DLD1 (cell line): ENCODE data around the gene PPP6R3.
"Not testable (repeated sequence)": the region's sequence is repeated elsewhere in the genome, so short reads cannot be mapped to it uniquely, and the experiment has no call there.

Source experiments
- in situ Hi-C: cut with HindIII; loops from 2 replicates; pipeline ENCODE4 v1.10.0; 2017; ENCODE audit warnings: low sequenced_read_pairs

PPP6R3 gene

DNA sequence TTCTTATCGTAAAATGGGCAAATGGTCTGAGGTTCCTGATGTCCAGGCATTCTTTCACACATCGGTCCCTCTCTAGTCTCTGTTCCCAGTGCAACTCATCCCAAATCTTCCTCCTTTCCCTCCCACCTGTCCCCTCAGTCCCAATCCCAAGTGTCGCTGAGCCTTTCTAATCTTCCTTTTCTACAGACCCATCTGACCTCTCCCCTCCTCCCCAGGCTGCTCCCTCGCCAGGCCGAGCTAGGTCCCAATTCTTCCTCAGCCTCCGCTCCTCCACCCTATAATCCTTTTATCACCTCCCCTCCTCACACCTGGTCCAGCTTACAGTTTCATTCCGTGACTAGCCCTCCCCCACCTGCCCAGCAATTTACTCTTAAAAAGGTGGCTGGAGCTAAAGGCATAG, 174.6 kb downstream of the PPP6R3 start:
- in situ Hi-C loops = not testable (repeated sequence)

DNA sequence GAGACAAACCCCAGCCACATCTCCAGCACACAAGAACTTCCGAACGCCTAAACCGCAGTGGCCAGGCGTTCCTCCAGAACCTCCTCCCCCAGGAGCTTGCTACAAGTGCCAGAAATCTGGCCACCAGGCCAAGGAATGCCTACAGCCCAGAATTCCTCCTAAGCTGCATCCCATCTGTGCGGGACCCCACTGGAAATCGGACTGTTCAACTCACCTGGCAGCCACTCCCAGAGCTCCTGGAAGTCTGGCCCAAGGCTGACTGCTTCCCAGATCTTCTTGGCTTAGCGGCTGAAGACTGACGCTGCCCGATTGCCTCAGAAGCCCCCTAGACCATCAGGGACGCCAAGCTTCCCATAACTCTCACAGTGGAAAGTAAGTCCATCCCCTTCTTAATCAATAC, 175.3 kb downstream of the PPP6R3 start:
- in situ Hi-C loops = not testable (repeated sequence)

DNA sequence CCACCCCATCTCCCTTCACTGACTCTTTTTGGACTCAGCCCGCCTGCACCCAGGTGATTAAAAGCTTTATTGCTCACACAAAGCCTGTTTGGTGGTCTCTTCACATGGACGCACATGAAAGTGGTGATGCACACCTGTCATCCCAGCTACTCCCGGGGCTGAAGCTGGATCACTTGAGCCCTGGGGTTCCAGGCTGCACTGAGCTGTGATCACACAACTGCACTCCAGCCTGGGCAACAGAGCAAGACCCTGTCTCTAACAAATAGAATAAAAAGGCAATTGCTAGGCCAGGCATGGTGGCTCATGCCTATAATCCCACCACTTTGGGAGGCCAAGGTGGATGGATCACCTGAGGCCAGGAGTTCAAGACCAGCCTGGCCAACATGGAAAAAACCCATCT, 178.8 kb downstream of the PPP6R3 start:
- in situ Hi-C loops = not testable (repeated sequence)

DNA sequence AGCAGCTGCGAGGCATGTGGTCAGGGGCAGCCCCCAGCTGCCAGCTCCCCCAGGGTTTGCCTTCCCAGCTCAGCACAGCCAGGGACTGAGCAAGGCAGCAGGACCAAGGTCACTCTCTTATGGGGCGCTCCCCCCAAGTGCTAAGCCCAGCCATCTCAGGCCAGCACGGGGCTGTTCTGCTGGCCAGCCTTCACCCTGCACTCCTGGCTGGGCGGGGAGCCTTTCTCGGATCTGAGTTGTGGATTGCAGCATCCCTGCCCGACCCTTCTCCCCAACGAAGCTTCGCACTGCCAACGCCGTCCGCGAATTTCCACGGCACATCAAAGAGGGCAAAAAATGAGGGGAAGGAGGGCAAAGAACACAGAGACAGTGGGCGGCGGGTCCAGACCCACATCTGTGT, 181.3 kb downstream of the PPP6R3 start:
- in situ Hi-C loops = no loop called here

DNA sequence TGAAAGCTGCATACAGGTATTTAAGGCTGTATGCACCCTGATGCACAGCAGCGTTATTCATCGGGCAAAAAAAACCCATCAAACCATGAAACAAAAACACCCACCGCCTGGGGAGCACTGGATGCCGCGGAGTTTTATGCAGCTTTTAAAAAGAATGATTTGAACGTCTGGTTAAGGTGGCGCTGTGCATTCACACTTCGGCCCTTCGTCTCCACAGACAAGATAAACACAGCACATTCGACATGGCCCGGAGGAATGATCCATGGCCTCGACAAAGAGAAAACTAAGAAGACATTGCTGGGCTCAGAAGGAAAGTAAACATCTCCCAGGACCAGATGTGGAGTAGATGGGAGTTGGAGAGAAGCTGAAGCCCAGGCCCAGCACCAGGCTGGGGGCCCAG, 183.0 kb downstream of the PPP6R3 start:
- in situ Hi-C loops = no loop called here

DNA sequence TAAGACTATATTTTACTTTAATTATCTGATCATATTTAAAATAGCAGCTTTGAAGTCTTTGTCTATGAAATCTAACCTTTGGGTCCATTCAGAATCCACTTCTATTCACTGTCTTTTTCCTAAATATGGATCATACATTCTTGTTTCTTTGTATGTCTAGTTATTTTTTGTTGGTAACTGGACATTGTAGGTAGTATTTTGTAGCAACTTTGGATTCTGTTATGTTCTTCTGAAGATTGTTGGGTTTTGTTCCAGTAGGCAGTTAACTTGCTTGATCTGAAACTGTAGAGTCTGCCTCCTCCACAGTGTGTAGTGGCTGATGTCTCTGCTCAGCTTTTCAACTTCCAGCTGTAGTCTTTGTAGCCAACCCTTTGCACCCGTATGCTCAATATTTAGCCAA, 186.3 kb downstream of the PPP6R3 start:
- in situ Hi-C loops = loop anchor here (5.0 kb wide), 1 partner anchor 65 kb away; no protein-coding TSS in a partner anchor

DNA sequence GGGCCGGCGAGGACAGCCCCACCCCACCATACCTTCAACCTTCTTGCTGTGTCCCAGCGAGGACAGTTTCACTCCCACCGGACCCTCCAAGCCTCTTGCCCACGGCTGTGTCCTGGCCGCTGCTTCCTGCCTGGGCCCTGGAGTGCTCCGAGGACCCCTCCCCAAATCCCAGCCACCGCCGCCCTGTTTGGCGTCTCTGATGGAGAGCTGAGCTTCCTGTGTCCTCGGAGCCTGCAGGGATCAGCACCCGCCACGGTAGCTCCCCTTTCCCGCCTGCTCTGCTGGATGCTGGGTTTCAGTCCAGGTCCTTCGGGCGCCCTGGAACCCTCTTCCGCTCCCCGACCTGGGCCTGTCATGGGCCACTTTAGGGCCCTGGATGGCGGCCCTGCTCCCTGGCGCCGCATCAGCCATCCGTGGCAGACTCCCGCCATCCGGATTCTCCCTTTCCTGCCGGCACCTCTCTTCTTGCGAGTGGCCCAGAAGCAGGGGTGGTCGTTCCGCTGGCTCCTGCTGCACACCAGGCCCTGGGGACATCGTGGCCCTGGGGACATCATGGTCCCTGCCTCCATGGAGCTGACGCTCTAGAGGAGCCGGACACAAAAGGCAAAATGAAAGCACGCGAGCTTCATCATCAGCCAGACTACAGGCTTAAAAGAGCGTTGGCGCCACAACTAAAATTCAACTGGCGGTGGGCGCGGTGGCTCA, 189.5 kb downstream of the PPP6R3 start:
- in situ Hi-C loops = loop anchor here (5.0 kb wide), 1 partner anchor 68 kb away; no protein-coding TSS in a partner anchor

DNA sequence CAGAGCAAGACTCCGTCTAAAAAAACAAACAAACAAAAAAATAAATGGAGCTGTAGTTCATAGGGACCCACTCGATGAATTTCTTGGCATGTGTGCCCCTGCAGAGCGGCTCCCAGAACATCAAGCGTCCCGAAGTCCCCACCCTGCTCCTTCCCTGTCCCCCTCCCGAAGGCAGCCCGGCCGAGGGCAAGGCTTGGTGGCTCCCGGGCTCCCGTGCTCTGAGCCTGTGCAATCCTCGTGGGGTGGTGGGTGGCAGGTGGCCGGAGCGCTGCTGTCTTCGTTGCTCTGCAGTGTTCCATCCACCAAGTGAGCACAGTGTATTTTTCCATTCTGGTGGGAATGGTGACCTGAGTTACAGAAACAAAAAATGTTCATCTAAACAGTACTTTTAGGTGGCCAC, 190.2 kb downstream of the PPP6R3 start:
- in situ Hi-C loops = no loop called here

DNA sequence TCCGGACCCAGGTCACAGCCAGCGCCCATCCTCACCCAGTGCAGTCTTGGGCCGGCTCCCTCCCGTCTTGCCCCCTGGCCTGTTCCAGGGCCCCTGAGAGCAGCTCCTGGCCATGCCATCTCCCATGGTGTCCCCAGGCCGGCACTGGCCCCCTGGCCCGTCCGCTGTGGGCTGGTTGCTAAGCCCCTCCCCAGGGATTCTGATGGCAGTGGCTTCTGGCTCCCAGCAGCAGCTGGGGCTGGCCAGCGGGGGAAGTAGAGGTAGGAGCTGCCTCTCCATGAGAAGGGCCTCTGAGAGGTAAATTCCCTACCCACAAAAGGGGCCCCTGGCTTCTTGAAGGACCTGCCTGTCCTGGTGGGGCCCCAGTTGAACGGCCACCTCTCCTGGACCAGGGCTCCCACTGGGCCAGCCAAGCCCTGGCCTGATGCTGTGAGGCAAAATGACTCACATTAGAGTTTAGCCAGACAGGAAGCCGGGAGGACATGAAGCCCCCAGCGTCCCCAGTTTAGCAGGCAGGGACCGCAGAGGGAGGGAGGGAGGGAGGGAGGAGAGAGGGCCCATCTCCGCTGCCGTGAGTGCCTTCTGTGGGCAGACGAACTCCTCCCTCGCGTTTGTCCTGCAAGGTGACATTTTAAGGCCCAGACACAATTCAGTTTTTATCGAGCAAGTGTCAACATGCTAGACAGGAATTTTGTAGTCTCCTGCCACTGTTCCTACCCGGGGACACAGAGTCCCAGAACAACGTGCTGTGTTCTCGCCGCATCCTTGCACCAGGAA, 190.8 kb downstream of the PPP6R3 start:
- in situ Hi-C loops = no loop called here

DNA sequence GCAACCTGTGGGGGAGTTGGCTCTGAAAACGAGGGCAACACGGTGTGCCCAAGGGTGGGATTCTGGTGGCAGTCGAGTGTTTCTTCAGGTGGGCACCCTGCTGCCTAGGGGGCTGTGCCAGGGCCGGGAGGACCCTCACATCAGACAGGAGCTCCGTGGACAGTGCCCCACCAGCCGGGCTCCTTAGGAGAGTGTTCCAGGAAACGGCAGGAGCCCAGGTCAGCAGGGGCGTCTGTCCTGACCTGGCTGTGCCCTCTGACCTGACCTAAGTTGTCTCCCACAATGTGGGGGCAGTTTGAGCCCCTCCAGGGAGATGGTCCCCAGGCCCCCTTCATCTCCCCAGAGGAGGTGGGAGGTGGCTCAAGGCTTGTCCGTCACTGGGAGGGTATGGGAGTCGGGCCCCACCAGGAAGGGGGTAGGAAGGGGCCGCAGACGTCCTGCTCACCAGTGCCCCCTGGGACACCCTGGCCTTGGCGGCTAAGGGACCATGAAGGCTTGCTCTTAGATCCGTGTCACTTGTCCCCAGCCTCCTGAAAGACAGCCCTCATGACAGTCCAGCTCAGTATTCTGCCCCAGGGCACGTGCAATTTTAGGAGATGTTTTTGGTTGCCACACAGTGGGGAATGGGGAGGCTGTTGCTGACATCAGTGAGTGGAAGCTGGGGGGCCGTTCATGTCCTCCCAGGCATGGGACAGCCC, 191.6 kb downstream of the PPP6R3 start:
- in situ Hi-C loops = no loop called here

DNA sequence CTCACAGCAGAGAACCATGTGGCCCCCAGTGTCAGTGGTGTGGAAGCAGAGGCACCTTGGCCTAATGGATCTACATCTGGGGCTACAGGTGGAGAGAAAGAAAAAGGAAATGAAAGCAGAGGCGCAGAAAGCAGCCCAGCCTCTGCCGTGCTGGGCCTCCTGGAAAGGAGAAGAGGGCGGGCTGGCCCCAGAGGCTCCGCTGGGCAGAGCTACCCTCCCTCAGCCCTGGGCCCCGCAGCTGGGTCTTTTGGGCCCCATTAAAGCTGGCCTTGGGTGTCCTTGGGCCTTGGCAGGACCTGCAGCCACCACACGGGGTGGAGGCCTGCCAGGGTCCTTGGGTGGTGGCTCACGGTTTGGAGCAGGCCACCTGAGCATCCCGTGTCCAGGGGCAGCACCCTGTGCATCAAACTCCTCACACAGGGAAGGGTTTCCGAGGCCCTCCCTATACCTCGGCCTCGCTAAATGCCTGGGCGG, 192.2 kb downstream of the PPP6R3 start:
- in situ Hi-C loops = no loop called here

DNA sequence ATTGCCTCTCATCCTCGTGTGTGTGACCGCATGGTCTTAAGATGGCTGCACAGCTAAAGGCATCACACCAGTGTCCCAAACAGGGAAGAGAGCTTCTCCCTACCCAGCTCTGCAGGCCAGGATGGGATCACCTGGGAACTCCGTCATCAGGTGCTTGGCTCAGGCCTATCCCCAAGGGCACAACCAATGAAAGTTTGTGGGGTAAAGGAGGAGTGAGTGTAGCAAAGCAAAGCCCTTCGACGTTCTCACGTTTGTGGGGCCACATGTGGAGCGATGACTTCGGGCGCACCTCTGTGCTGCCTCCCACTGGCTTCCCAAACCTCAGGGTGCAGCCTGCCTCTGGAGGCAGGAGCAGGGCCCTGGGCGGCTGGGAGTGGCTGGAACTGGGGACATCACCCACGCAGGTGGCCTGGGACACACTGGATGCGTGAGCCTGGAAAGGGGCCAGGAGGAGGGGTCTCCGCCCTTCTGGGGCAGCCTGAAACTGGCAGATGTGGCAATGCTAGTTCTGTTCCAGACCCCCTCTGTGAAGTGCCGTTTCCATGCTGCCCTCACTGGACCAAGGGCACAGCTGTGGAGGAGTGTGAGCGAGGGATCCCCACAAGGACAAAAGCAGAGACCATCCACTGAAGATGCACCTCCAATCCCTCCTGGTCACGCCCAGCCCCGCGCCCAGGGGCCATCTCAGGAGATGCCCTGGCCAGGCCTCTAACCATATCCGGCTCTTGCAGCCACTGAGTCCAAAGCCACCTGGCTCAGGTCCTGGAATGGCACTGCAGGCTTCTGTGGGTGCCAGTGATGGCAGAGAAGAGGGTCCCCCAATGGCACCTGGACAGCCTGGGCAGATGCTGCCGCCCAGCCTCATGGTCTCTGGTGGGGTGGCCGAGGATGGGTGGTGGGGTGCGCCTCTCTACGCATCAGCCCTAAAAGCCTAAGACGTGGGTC, 193.2 kb downstream of the PPP6R3 start:
- in situ Hi-C loops = no loop called here

DNA sequence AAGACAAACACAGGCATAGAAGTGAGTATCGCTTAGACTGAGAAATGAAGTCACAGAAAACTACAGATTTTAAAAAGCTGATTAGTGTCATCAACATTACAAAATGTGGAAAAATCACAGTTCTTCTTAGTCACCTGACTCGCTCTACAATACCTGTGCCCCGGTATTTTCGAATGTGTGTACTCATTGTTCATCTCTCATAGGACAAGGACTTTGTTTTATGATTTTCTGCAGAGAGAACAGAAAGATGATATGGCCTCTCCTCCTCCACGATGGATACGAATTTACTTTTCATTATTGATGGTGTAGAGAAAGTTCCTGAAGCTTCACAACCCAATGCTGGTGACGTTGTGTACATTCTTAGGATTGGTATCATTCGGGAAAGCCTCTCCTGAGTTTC, 194.4 kb downstream of the PPP6R3 start:
- in situ Hi-C loops = no loop called here

DNA sequence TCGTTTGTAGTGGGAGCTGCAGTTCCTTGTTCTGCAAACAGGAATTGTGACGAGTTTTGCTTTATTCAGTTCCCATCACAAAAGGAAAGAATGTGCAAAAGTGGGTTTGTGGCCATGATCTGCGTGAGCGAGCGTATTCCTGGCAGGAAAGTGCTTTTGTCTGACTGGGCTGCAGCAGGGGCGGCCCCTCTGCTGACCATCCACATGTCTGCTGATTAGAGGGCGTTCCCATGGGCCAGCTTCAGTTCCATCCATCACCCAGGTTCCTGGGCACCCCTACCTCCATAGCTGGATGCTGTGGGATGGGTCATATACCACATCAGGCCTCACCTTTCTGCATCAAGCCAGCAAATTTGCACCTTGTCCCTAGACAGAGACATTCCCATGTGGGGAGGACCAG, 194.9 kb downstream of the PPP6R3 start:
- in situ Hi-C loops = no loop called here

DNA sequence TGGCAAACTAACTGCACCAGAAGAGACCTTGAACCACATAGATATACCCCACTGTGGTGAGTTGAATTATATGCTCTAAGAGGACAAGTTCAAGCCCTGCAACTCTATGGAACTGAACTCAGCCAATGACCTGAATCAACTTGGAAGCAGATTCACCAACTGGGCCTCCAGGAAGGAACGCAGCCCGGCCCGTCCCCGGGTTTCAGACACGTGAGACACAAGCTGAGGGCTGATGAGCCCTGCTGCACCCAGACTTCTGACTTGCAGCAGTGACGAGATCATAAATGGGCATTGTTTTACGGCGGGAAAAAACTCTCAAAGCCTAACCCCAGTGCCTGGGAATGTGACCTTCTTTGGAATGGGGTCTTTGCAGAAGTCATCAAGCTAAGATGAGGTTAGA, 195.3 kb downstream of the PPP6R3 start:
- in situ Hi-C loops = no loop called here

DNA sequence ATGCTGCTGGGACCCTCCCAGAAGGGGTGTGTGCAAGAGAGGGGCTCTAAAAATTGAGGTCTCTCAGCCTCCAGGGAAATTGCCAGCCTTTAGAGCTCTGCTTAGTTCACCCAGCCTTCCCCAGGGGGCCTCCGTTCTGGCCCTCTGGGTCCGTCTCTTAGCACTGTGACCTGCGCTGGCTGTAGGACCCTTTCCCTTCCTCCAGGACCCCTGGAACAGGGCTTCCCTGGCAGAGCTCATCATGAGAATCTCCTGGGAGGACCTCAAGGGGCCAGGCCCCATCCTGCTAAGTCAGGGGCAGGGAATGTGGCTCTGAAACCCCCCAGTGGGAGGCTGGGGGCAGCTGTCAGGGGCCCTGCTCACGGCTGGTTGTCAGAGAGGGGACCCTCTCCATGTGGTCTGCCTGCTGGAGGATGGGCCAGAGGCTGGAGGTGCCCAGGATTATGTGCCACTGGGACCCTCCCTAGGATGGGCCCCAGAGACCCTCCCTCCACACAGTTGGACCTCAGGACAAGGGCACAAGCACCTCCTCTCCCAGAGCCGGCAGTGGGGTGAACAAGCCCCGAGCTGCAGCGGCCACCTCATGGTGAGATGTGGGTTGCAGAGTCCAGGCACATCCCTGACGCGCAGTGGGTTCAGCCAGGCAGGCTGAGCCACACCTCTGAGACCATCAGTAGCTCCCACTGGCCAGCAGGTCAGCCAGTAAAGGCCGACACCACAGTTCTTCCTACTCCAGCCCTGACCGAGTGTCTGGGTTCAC, 196.6 kb downstream of the PPP6R3 start:
- in situ Hi-C loops = no loop called here

DNA sequence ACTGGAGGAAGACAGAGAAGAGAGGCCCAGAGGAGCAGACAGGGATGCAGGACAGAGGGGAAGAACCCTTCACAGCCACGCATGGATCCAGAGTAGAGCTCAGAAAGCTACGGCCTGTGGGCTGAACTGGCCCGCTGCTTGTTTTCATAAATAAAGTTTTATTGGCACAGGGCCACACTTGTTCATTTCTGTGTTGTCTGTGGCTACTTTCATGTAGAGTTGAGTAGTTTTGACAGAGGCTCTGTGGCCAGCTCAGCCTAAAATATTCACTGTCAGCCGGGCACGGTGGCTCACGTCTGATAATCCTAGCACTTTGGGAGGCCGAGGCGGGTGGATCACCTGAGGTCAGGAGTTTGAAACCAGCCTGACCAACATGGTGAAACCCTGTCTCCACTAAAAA, 197.5 kb downstream of the PPP6R3 start:
- in situ Hi-C loops = no loop called here

DNA sequence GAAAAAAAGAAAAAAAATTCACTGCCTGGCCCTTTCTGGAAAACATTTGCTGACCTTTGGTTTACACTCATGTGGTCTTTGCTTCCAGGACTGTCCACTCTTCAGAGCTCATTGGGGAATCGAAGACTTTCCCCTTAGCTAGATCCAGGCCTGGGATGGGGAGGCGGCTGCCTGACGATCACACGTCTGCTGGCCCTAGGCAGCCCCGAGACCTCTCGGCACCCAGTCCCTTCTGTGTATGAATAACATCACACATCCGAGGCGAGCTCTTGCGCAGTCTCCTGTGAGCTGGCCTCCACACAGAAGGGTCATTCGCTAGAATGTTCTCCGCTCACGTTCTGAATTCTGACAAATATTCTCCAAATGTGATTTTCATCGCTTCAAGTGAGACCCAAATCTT, 198.1 kb downstream of the PPP6R3 start:
- in situ Hi-C loops = no loop called here

DNA sequence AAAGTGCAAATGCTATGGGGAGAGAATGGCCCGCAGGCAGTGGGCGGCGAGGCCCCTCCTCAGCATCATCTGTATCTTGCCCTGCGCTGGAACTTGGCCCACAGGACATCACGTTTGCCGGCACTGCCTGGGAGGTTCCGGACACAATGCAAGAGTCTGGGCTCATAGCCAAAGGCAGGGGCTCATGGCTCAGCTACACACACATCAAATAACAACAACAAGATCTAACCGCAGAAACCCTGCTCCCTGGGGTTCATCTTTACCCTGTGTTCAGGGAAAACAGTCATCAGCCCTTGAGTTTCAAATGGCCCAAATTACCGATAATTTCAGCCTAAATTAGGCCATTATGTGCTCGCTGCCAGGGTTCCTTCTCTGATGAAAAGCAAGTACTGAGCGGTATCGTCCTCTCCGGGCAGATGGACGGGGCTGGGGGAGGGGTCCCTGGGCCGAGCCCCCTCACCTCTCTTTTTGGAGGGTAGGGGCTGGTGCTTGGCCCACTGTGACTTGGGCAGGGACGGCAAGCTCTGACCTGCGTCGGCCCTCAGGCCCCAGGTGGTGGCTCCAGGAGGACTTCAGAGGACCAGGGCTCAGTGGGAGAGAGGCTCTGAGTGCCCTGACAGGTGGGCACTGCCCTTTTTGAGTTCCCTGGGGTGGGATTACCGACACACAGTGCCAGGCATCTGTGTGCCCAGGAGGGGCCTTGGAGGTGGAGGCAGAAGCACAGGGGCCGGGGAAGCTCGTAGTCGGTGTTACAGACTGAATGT, 198.8 kb downstream of the PPP6R3 start:
- in situ Hi-C loops = no loop called here
